ENCODE data around the gene EHBP1L1.

- no peak for TF ChIP-seq CTCF (IDR thresholded peaks at IDR 0.05; ENCODE audit: insufficient read depth, low read depth, low read length)
- TF ChIP-seq EZH2 (IDR thresholded peaks at IDR 0.05; ENCODE audit: insufficient read depth, low read length): no peak
Measured at GRCh38 chr11:65569164-65569972, 6.5 kb upstream of the EHBP1L1 start.
